WI38 (cell line): Measurements from ENCODE around the gene ICAM3.

Experiments used
- H3K4me3 ChIP-seq: 2 replicates; pipeline ENCODE4 v1.5.1; 2011; ENCODE audit warnings: low read depth, mild to moderate bottlenecking, control low read depth, low read length
- TF ChIP-seq, protein P1 (sequence below): IDR thresholded peaks from 2 replicates; pipeline ENCODE4 v1.5.1; 2012; ENCODE audit warnings: low read depth, mild to moderate bottlenecking, control low read depth, low read length

ICAM3 gene

GRCh38 chr19:10291554-10292205 lies 47.7 kb downstream of the ICAM3 start:
- peak overlapping the region; percentile 69 for H3K4me3 ChIP-seq
- TF ChIP-seq, protein P1, sequence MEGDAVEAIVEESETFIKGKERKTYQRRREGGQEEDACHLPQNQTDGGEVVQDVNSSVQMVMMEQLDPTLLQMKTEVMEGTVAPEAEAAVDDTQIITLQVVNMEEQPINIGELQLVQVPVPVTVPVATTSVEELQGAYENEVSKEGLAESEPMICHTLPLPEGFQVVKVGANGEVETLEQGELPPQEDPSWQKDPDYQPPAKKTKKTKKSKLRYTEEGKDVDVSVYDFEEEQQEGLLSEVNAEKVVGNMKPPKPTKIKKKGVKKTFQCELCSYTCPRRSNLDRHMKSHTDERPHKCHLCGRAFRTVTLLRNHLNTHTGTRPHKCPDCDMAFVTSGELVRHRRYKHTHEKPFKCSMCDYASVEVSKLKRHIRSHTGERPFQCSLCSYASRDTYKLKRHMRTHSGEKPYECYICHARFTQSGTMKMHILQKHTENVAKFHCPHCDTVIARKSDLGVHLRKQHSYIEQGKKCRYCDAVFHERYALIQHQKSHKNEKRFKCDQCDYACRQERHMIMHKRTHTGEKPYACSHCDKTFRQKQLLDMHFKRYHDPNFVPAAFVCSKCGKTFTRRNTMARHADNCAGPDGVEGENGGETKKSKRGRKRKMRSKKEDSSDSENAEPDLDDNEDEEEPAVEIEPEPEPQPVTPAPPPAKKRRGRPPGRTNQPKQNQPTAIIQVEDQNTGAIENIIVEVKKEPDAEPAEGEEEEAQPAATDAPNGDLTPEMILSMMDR = no peak

- H3K4me3 ChIP-seq = peak overlapping the region; percentile 69
- TF ChIP-seq, protein P1 = no peak
Observed at GRCh38 chr19:10290876-10291553, 48.4 kb downstream of the ICAM3 start.

GRCh38 chr19:10290357-10290875 lies 49.0 kb downstream of the ICAM3 start:
- TF ChIP-seq, protein P1 = no peak
- H3K4me3 ChIP-seq = peak overlapping the region; percentile 69

GRCh38 chr19:10289836-10290356 lies 49.5 kb downstream of the ICAM3 start, which contains the start of gene ICAM5:
Gene ICAM5 (plus strand): TSS chr19:10289952. CDS start chr19:10290044, 92 bp downstream.
- H3K4me3 ChIP-seq = peak within 1 kb of the TSS; percentile 69
- TF ChIP-seq, protein P1 = no peak

- peak overlapping the region; percentile 69 for H3K4me3 ChIP-seq
- TF ChIP-seq, protein P1 = no peak
Observed at GRCh38 chr19:10289167-10289835, 50.1 kb downstream of the ICAM3 start.

- H3K4me3 ChIP-seq = no peak overlapping the region
- TF ChIP-seq, protein P1 = no peak
Observed at GRCh38 chr19:10288662-10289166, 50.7 kb downstream of the ICAM3 start.
